Skeletal muscle cell (primary cell): ENCODE results near the gene STAT1.

ENCODE experiments used
- DNase-seq: peaks from one replicate; pipeline ENCODE4 v3.0.0-alpha.2; 2010; ENCODE audit warnings: low read depth
- H3K4me3 ChIP-seq: 2 replicates; pipeline ENCODE4 v1.5.1; 2011; ENCODE audit warnings: low read depth, mild to moderate bottlenecking, control low read depth, low read length, moderate library complexity

The STAT1 gene

GRCh38 chr2:190935054-190935453 is 78.9 kb downstream of the STAT1 start:
- no peak for DNase-seq
- no peak overlapping the region for H3K4me3 ChIP-seq

GRCh38 chr2:190933361-190933760 is 80.6 kb downstream of the STAT1 start:
- DNase-seq, result no peak
- no peak overlapping the region for H3K4me3 ChIP-seq

- DNase-seq, result no peak
- no peak overlapping the region for H3K4me3 ChIP-seq
Measured at GRCh38 chr2:190932514-190932913, 81.5 kb downstream of the STAT1 start.

- no peak overlapping the region for H3K4me3 ChIP-seq
- DNase-seq, result no peak
Measured at GRCh38 chr2:190930411-190930810, 83.6 kb downstream of the STAT1 start.

GRCh38 chr2:190929919-190930318 is 84.1 kb downstream of the STAT1 start:
- no peak for DNase-seq
- no peak overlapping the region for H3K4me3 ChIP-seq

- no peak for DNase-seq
- no peak overlapping the region for H3K4me3 ChIP-seq
Measured at GRCh38 chr2:190927301-190927700, 86.7 kb downstream of the STAT1 start.

GRCh38 chr2:190922376-190922775 is 91.6 kb downstream of the STAT1 start:
- DNase-seq, result no peak
- no peak overlapping the region for H3K4me3 ChIP-seq

- no peak overlapping the region for H3K4me3 ChIP-seq
- no peak for DNase-seq
Measured at GRCh38 chr2:190920085-190920484, 93.9 kb downstream of the STAT1 start.
